NCI-H146 treated with DMSO at 0.1 percent for 48 hours (cell line): ENCODE data around the gene PGC.

Source experiments
- DNase-seq: peaks from one replicate; lab custom pipeline; 2025; ENCODE audit not compliant: unreplicated experiment; lab: John Stamatoyannopoulos, UW

Gene PGC

GRCh38 chr6:41702089-41702745 lies 45.0 kb downstream of the PGC start:
- DNase-seq, result no peak

GRCh38 chr6:41700463-41701347 lies 46.5 kb downstream of the PGC start:
- DNase-seq, result no peak

- DNase-seq, result no peak
These were observed 48.1 kb downstream of the PGC start for GRCh38 chr6:41699063-41699462.

GRCh38 chr6:41697861-41698781 lies 49.1 kb downstream of the PGC start:
- no peak for DNase-seq

GRCh38 chr6:41696788-41697187 lies 50.4 kb downstream of the PGC start:
- no peak for DNase-seq

GRCh38 chr6:41695825-41696224 lies 51.4 kb downstream of the PGC start:
- DNase-seq, result no peak

GRCh38 chr6:41694815-41695526 lies 52.2 kb downstream of the PGC start:
- no peak for DNase-seq

- no peak for DNase-seq
These were observed 53.6 kb downstream of the PGC start for GRCh38 chr6:41693281-41694240.

GRCh38 chr6:41692730-41693129 lies 54.5 kb downstream of the PGC start:
- DNase-seq, result no peak

- no peak for DNase-seq
These were observed 55.0 kb downstream of the PGC start for GRCh38 chr6:41692080-41692675.

- no peak for DNase-seq
These were observed 55.6 kb downstream of the PGC start for GRCh38 chr6:41691426-41692079.

- no peak for DNase-seq
These were observed 56.5 kb downstream of the PGC start for GRCh38 chr6:41690541-41691330.

GRCh38 chr6:41689171-41690008 lies 57.8 kb downstream of the PGC start:
- no peak for DNase-seq

GRCh38 chr6:41688256-41688965 lies 58.8 kb downstream of the PGC start:
- DNase-seq, result no peak

GRCh38 chr6:41687501-41688175 lies 59.6 kb downstream of the PGC start:
- no peak for DNase-seq
